Gastroesophageal sphincter (tissue), 4 donors: ENCODE data around the gene PLAGL2. TPM values are rescaled to one million over a fixed set of nuclear protein-coding genes. Genes with fewer than 3 reads are reported as not detected.
"Not testable (repeated sequence)": the region's sequence is repeated elsewhere in the genome, so short reads cannot be mapped to it uniquely, and the experiment has no call there.

ENCODE experiments used
- ATAC-seq: fragments of 150-250 bp; one replicate; pipeline ENCODE4 v1.9.1; 2016; ENCODE audit warnings: mild to moderate bottlenecking, moderate library complexity
- H3K27ac ChIP-seq, 4 donors: fragments of 200-600 bp; sonication (generic) in 3 of 4; 1 replicate in 3 of 4; 2 replicates in 1 of 4; pipeline ENCODE4 v1.5.1; 2016 to 2019
- H3K27me3 ChIP-seq: fragments of 200-600 bp; sonication (generic); one replicate; pipeline ENCODE4 v1.5.1; 2019
- H3K36me3 ChIP-seq, 2 donors: fragments of 200-600 bp; sonication (generic); one replicate each; pipeline ENCODE4 v1.5.1; 2019; ENCODE audit warnings: control low read depth in 1 of 2
- H3K4me1 ChIP-seq, 3 donors: fragments of 200-600 bp; sonication (generic); 1 replicate in 2 of 3; 2 replicates in 1 of 3; pipeline ENCODE4 v1.5.1; 2016 to 2019; ENCODE audit warnings: control low read depth in 2 of 3
- H3K4me3 ChIP-seq, 2 donors: fragments of 200-600 bp; sonication (generic); one replicate each; pipeline ENCODE4 v1.5.1; 2019; ENCODE audit warnings: mild to moderate bottlenecking in 1 of 2, moderate library complexity in 1 of 2
- H3K9me3 ChIP-seq, 3 donors: fragments of 200-600 bp; sonication (generic); one replicate each; pipeline ENCODE4 v1.5.1; 2017 to 2019; ENCODE audit warnings: control low read depth in 2 of 3
- EP300 ChIP-seq: sonication (generic); formaldehyde crosslinking; IDR thresholded peaks from one replicate; pipeline ENCODE4 v1.6.1; 2017; ENCODE audit warnings: antibody characterized with exemption, mild to moderate bottlenecking
- POLR2A ChIP-seq, 2 donors: fragments of 450-650 bp; IDR thresholded peaks; one replicate each; pipeline ENCODE4 v1.6.1; 2017; ENCODE audit warnings: antibody characterized with exemption in 2 of 2, mild to moderate bottlenecking in 2 of 2, moderate library complexity in 1 of 2
- POLR2AphosphoS5 ChIP-seq: sonication (generic); formaldehyde crosslinking; IDR thresholded peaks from one replicate; pipeline ENCODE4 v1.6.1; 2017; ENCODE audit warnings: antibody characterized with exemption
- WGBS, 2 donors: methylation state at CpG; one replicate each; pipeline ENCODE4 v1.1.5; 2018; ENCODE audit warnings: low coverage in 1 of 2; 5-methylcytosine and 5-hydroxymethylcytosine counted together
- total RNA-seq, 4 donors: library from RNA; depleted of rRNA; stranded (reverse); fragments of >200 nt; gene quantifications; one replicate each; pipeline ENCODE4 v1.1.0, GENCODE V29; 2016
- TF ChIP-seq, protein P1 (sequence below), 4 experiments: fragments of 200-600 bp in 2 of 4; fragments of 450-650 bp in 2 of 4; sonication (generic) in 1 of 4; IDR thresholded peaks; one replicate each; pipeline ENCODE4 v1.5.1; 2017 to 2019; ENCODE audit warnings: antibody characterized with exemption in 4 of 4, mild to moderate bottlenecking in 2 of 4, moderate library complexity in 2 of 4

The PLAGL2 gene
- total RNA-seq, 4 donors from 2014 or later, result 5.8 to 11.0 (median 6.1) TPM

DNA sequence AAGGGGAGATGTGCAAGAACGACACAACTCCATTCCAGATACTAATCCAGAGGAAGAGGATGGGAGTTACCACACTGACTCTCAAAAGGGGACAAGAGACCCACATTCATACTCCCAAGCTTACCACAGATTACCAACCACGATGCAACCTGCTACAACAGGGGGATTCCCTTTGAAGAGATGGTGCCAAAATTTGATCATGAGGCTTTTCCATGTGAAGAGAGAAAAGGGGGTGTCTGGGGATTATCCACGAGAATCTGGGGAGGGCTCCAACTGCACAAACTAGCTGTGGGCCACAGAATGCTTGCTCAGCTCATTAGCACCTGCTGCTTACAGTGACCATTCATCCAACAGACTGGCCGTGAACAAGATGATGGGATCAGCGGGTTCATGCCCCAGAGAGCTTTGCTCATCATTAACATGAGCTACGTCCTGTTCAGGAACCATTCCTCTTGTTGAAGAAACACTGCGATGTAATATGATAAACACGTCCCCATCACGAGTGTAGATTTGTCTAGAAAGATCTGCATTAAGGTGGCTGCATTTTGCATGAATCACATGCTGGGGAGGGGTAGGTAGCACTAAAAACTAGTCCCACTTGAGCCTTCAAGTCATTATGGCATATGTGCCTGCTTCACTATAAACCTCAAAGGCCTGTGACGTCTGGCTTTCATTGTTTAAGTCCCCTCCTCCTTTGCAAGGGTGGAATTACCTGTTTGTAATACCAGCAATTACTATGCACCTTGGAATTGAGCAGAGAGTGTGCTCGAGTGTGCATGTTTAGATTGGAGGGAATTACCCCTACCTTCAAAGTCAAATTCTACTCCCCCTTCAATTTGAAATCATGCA is 4.0 kb downstream of the PLAGL2 start:
- no peaks in the 10 kb centered on the region for H3K9me3 ChIP-seq
- peaks cover 16 to 66% (median 35%) of the 10 kb centered on the region in 3 donors for H3K4me1 ChIP-seq
- TF ChIP-seq POLR2AphosphoS5 (no peak), EP300 (no peak)
- TF ChIP-seq, protein P1, sequence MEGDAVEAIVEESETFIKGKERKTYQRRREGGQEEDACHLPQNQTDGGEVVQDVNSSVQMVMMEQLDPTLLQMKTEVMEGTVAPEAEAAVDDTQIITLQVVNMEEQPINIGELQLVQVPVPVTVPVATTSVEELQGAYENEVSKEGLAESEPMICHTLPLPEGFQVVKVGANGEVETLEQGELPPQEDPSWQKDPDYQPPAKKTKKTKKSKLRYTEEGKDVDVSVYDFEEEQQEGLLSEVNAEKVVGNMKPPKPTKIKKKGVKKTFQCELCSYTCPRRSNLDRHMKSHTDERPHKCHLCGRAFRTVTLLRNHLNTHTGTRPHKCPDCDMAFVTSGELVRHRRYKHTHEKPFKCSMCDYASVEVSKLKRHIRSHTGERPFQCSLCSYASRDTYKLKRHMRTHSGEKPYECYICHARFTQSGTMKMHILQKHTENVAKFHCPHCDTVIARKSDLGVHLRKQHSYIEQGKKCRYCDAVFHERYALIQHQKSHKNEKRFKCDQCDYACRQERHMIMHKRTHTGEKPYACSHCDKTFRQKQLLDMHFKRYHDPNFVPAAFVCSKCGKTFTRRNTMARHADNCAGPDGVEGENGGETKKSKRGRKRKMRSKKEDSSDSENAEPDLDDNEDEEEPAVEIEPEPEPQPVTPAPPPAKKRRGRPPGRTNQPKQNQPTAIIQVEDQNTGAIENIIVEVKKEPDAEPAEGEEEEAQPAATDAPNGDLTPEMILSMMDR (IDR thresholded peaks at IDR 0.05), result no peak
- peak overlapping the region; percentile 20 to 94 (median 90) for H3K27ac ChIP-seq
- ATAC-seq, result no peak
- peaks cover 0 to 37% of the 10 kb centered on the region in 2 donors for H3K36me3 ChIP-seq
- H3K27me3 ChIP-seq, result no peaks in the 10 kb centered on the region
- no peak overlapping the region for H3K4me3 ChIP-seq
- 36 to 46% methylated on average over 7 of the region's 11 CpGs for WGBS, 2 donors

DNA sequence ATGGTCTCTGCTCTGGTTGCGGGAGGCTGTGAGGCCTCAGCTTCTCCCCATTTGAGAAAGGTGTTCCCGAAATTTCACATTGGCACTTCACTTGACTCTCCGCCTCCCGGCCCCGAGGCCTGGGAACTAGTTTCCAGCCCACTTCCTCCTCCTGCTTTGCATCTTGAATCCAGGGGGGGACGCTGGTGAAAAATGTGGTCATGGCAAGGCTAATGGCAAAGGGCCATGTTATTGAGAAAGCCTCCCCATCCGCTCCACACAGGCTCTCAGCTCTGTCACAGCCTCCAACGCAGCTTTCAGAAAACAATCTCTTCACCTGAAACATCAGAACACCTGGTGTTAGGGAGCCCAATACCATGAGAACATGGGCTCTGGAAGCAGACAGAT is 5.6 kb downstream of the PLAGL2 start:
- Histone ChIP-seq H3K9me3 (no peaks in the 10 kb centered on the region), H3K4me3 (no peak overlapping the region), H3K36me3 (peaks cover 0 to 53% of the 10 kb centered on the region in 2 donors), H3K27ac (peak overlapping the region in 2 of 4 donors; percentile 89 to 91), H3K27me3 (no peaks in the 10 kb centered on the region), H3K4me1 (peaks cover 16 to 58% (median 35%) of the 10 kb centered on the region in 3 donors)
- 89 to 100% methylated on average over 2 to 4 of the region's 8 CpGs for WGBS, 2 donors
- no peak for ATAC-seq
- TF ChIP-seq POLR2A (IDR thresholded peaks at IDR 0.05) (no peak), POLR2AphosphoS5 (no peak), EP300 (no peak)
- TF ChIP-seq, protein P1 (IDR thresholded peaks at IDR 0.05), result no peak

DNA sequence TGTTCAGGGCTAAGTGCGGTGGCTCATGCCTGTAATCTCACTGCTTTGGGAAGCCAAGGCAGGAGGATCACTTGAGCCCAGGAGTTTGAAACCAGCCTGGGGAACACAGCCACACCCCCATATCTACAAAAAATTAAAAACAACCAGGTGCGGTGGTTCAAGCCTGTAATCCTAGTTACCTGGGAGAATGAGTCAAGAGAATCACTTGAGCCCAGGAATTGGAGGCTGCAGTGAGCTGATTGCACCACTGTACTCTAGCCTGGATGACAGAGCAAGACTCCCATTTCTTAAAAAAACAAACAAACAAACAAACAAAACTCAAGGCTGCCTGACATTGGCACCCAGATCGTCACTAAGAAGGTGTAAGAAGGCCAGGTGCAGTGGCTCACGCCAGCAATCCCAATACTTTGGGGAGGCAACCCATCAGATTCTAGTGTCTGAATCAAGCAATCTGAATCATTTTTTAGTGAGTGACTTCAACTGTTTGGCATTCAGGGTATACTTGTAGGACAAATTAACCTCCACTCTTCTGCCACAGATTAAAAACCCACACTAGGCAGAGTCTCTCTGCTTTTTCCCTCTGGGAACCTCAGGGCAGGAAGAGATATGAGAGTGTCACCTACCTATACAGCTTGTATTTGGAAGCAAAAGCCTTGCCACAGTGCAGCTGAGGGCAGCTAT is 6.1 kb downstream of the PLAGL2 start:
- TF ChIP-seq, protein P1 (IDR thresholded peaks at IDR 0.05), result no peak
- TF ChIP-seq EP300, result no peak
- no peak for TF ChIP-seq POLR2AphosphoS5
- no peak for TF ChIP-seq POLR2A (IDR thresholded peaks at IDR 0.05)
- no peak for ATAC-seq
- Histone ChIP-seq H3K27me3 (no peaks in the 10 kb centered on the region), H3K9me3 (no peaks in the 10 kb centered on the region), H3K36me3 (peaks cover 0 to 58% of the 10 kb centered on the region in 2 donors), H3K27ac (peak overlapping the region in 2 of 4 donors; percentile 89 to 91), H3K4me3 (no peak overlapping the region), H3K4me1 (peaks cover 16 to 52% (median 30%) of the 10 kb centered on the region in 3 donors)
- WGBS, 2 donors, result 83 to 86% methylated on average over 3 to 4 of the region's 4 CpGs

DNA sequence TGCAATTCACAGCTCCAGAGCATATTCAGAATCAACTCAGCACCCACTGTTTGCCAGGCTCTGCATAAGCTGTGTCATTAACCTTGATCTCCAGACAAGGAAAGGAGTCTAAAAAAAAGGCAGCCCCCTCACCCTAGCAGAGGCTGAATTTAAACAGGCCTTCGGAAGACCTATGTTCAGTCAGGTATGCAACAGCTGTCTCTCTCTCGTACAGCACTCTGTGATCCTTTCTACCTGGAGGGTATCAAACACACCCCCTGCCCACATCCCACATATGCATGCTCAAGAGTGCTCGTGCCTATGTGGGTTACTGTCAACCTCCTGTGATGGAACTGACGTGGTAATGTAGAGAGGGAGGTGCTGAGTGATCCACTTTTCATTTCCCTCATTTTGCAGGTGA is 8.5 kb downstream of the PLAGL2 start:
- Histone ChIP-seq H3K36me3 (peaks cover 0 to 79% of the 10 kb centered on the region in 2 donors), H3K9me3 (no peaks in the 10 kb centered on the region), H3K4me1 (peaks cover 5 to 48% (median 10%) of the 10 kb centered on the region in 3 donors), H3K4me3 (no peak overlapping the region), H3K27me3 (no peaks in the 10 kb centered on the region), H3K27ac (no peak overlapping the region)
- no peak for TF ChIP-seq POLR2AphosphoS5
- TF ChIP-seq, protein P1 (IDR thresholded peaks at IDR 0.05), result no peak
- no peak for TF ChIP-seq POLR2A (IDR thresholded peaks at IDR 0.05)
- no peak for TF ChIP-seq EP300
- 50 to 62% methylated on average over 2 of the region's 4 CpGs for WGBS, 2 donors
- no peak for ATAC-seq

DNA sequence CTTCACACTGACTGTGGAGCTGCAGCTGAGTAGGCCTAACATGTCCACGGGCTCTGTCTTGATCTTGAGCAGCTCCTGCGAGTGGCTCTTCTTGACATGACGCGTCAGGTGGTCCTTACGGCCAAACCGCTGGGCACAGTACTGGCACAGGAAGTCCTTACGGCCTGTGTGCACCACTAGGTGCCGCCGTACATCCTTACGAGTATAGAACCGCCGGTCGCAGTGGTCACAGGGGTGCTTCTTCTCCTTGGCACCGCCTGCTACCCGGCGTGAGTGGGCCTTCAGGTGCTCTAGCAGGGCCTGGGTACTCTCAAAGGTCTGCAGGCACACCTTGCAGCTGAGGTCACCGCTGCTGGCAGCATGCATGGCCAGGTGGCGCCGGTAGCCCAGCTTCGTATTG is 10.4 kb downstream of the PLAGL2 start:
- WGBS, 2 donors, result 89 to 100% methylated on average over 4 to 8 of the region's 20 CpGs
- not testable (repeated sequence) for ATAC-seq, H3K27ac ChIP-seq, H3K9me3 ChIP-seq, H3K4me3 ChIP-seq, H3K27me3 ChIP-seq
- peaks cover 0 to 32% (median 2%) of the 10 kb centered on the region in 3 donors for H3K4me1 ChIP-seq
- H3K36me3 ChIP-seq, result peaks cover 0 to 78% of the 10 kb centered on the region in 2 donors

DNA sequence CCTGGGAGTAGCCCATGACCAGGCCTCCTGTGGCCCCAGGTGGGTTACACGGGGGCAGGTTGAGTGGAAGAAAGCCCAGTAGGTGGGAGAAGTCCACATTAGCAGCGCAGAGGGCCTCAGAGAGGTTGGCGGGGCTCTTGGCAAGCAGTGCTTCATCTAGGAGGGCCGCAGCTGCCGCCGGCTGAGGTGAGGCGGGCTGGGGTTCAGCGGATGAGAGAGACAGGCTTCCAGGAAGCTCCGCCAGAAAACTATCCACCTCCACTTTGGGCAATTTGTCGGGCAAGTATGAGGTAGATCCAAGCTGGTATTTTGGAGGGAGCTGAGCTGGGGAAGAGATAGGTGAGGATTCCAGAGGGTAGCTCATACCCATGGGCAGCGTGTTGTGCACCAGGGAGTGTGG is 10.9 kb downstream of the PLAGL2 start:
- H3K36me3 ChIP-seq, result peaks cover 0 to 73% of the 10 kb centered on the region in 2 donors
- ATAC-seq, H3K4me3 ChIP-seq, H3K9me3 ChIP-seq, H3K27ac ChIP-seq, H3K27me3 ChIP-seq: not testable (repeated sequence)
- WGBS, 2 donors, result 60% methylated on average over 1 of the region's 11 CpGs; no CpG with 5 or more reads in 1 of the 2 donors
- H3K4me1 ChIP-seq, result peaks cover 0 to 26% (median 1%) of the 10 kb centered on the region in 3 donors
